Brain microvascular endothelial cell (primary cell): Measurements from ENCODE around the gene NTM.
"Not testable (repeated sequence)": the region's sequence is repeated elsewhere in the genome, so short reads cannot be mapped to it uniquely, and the experiment has no call there.

Experiments
- DNase-seq: peaks from one replicate; pipeline ENCODE4 v3.0.0-alpha.2; 2020
- H3K27ac ChIP-seq: fragments of 250-450 bp; sonication (Bioruptor Pico); 2 replicates; pipeline ENCODE4 v1.5.1; 2020; ENCODE audit warnings: mild to moderate bottlenecking, moderate library complexity
- H3K27me3 ChIP-seq: fragments of 250-450 bp; sonication (Bioruptor Pico); replicated peaks from 2 replicates; pipeline ENCODE4 v1.5.1; 2020; ENCODE audit warnings: mild to moderate bottlenecking
- H3K36me3 ChIP-seq: fragments of 250-450 bp; sonication (Bioruptor Pico); replicated peaks from 2 replicates; pipeline ENCODE4 v1.5.1; 2020; ENCODE audit warnings: mild to moderate bottlenecking
- H3K4me3 ChIP-seq: 2 replicates; pipeline ENCODE4 v1.5.1; 2011; ENCODE audit warnings: low read depth, mild to moderate bottlenecking, control low read depth, low read length, moderate library complexity
- CTCF ChIP-seq: IDR thresholded peaks from 2 replicates; pipeline ENCODE4 v1.5.1; 2011; ENCODE audit warnings: low read depth, mild to moderate bottlenecking, moderate library complexity, low read length, control low read depth, inconsistent platforms; ENCODE audit errors: missing control alignments
- in situ Hi-C: cut with HindIII; loops from 2 replicates; pipeline ENCODE4 v1.10.0; 2017; ENCODE audit warnings: low sequenced_read_pairs, low pct_ligation_motif_present

Gene NTM

GRCh38 chr11:131488238-131488637 is 117.8 kb downstream of the NTM start:
- Histone ChIP-seq H3K4me3 (no peak overlapping the region), H3K27me3 (no peaks in the 10 kb centered on the region), H3K36me3 (no peaks in the 10 kb centered on the region), H3K27ac (no peak overlapping the region)
- TF ChIP-seq CTCF = no peak
- DNase-seq = no peak
- in situ Hi-C loops = no loop called here

GRCh38 chr11:131491503-131491902 is 121.1 kb downstream of the NTM start:
- H3K36me3 ChIP-seq = no peaks in the 10 kb centered on the region
- peak; percentile 38 for DNase-seq
- no peaks in the 10 kb centered on the region for H3K27me3 ChIP-seq
- no peak for TF ChIP-seq CTCF
- H3K27ac ChIP-seq = no peak overlapping the region
- in situ Hi-C loops = no loop called here
- H3K4me3 ChIP-seq = no peak overlapping the region

GRCh38 chr11:131495423-131495822 is 125.0 kb downstream of the NTM start:
- in situ Hi-C loops = no loop called here
- TF ChIP-seq CTCF = no peak
- Histone ChIP-seq H3K27me3 (no peaks in the 10 kb centered on the region), H3K4me3 (no peak overlapping the region), H3K27ac (no peak overlapping the region), H3K36me3 (no peaks in the 10 kb centered on the region)
- DNase-seq = no peak

- in situ Hi-C loops, DNase-seq, H3K27ac ChIP-seq, H3K4me3 ChIP-seq, H3K27me3 ChIP-seq, H3K36me3 ChIP-seq: not testable (repeated sequence)
These were observed 127.3 kb downstream of the NTM start for GRCh38 chr11:131497686-131498085.

- Histone ChIP-seq H3K36me3 (no peaks in the 10 kb centered on the region), H3K27me3 (no peaks in the 10 kb centered on the region), H3K27ac (no peak overlapping the region), H3K4me3 (no peak overlapping the region)
- no peak for DNase-seq
- no peak for TF ChIP-seq CTCF
- in situ Hi-C loops = no loop called here
These were observed 128.3 kb downstream of the NTM start for GRCh38 chr11:131498631-131499160.

GRCh38 chr11:131499199-131499598 is 128.8 kb downstream of the NTM start:
- in situ Hi-C loops = no loop called here
- DNase-seq = no peak
- no peaks in the 10 kb centered on the region for H3K36me3 ChIP-seq
- no peaks in the 10 kb centered on the region for H3K27me3 ChIP-seq
- TF ChIP-seq CTCF = no peak
- H3K4me3 ChIP-seq = no peak overlapping the region
- no peak overlapping the region for H3K27ac ChIP-seq
